Panc1 (cell line): ENCODE results near the gene NTSR2. TPM values are rescaled to one million over a fixed set of nuclear protein-coding genes. Genes with fewer than 3 reads are reported as not detected.

Source experiments
- ATAC-seq: fragments of 200-7000 bp; cut with Tn5 transposase; 2 replicates; pipeline ENCODE4 v1.9.1; 2020; ENCODE audit warnings: mild to moderate bottlenecking, moderate library complexity
- BruUV-seq: library from RNA; stranded (reverse); fragments of 400-500 nt; replicated peaks from 2 replicates; lab custom pipeline; 2021; lab: Mats Ljungman, UMichigan
- CTCF ChIA-PET: fragments of 300-600 bp; sonication (Branson Sonifier 250); formaldehyde crosslinking; loops from one replicate; lab custom pipeline; 2022; ENCODE audit warnings: antibody characterized with exemption; lab: Charles Lee
- POLR2A ChIA-PET: fragments of 300-600 bp; sonication (Branson Sonifier 250); formaldehyde crosslinking; loops from one replicate; lab custom pipeline; 2022; ENCODE audit warnings: antibody characterized with exemption; lab: Charles Lee
- DNase-seq: peaks from one replicate; pipeline ENCODE4 v3.0.0-alpha.2; 2010; ENCODE audit warnings: low read depth, low spot score
- H3K27ac ChIP-seq: 2 replicates; pipeline ENCODE4 v1.5.1; 2011; ENCODE audit warnings: mild to moderate bottlenecking, low read length, inconsistent platforms
- H3K27me3 ChIP-seq: fragments of 200-500 bp; sonication (Bioruptor generic); 2 replicates; pipeline ENCODE4 v1.6.0; 2014; ENCODE audit warnings: low read length, inconsistent platforms; ENCODE audit not compliant: control insufficient read depth, insufficient read depth
- H3K36me3 ChIP-seq: fragments of 200-500 bp; sonication (Bioruptor generic); 2 replicates; pipeline ENCODE4 v1.5.1; 2014; ENCODE audit warnings: inconsistent platforms, mild to moderate bottlenecking, low read length, moderate library complexity; ENCODE audit not compliant: control insufficient read depth, insufficient read depth
- H3K4me1 ChIP-seq: 2 replicates; pipeline ENCODE4 v1.5.1; 2011; ENCODE audit warnings: inconsistent platforms, mild to moderate bottlenecking, low read length, moderate library complexity; ENCODE audit not compliant: control insufficient read depth, insufficient read depth
- H3K4me3 ChIP-seq, 2 experiments: 2 replicates each; pipeline ENCODE4 v1.5.1; 2011 to 2012; ENCODE audit warnings: low read depth in 2 of 2, low read length in 2 of 2, mild to moderate bottlenecking in 2 of 2, inconsistent platforms in 1 of 2, moderate library complexity in 1 of 2
- H3K9me3 ChIP-seq: fragments of 200-500 bp; sonication (Bioruptor generic); 2 replicates; pipeline ENCODE4 v1.5.1; 2014; ENCODE audit warnings: low read depth, mild to moderate bottlenecking, inconsistent platforms, low read length, moderate library complexity; ENCODE audit not compliant: control insufficient read depth, insufficient read depth
- POLR2AphosphoS5 ChIP-seq: IDR thresholded peaks from 2 replicates; pipeline ENCODE4 v1.6.1; 2012; ENCODE audit warnings: mild to moderate bottlenecking, low read depth, low read length, moderate library complexity
- SIN3A ChIP-seq: IDR thresholded peaks from 2 replicates; pipeline ENCODE4 v1.6.1; 2012; ENCODE audit warnings: low read depth, mild to moderate bottlenecking, low read length, moderate library complexity, borderline replicate concordance; ENCODE audit not compliant: insufficient read depth
- TCF7L2 ChIP-seq: IDR thresholded peaks from 2 replicates; pipeline ENCODE4 v1.6.1; 2011; ENCODE audit warnings: mild to moderate bottlenecking, low read depth, low read length, inconsistent platforms
- in situ Hi-C: cut with HindIII; loops from 2 replicates; pipeline ENCODE4 v1.10.0; 2016; ENCODE audit warnings: low sequenced_read_pairs, low pct_unique_long_range_greater_than_20kb
- intact Hi-C: fragments of 100-400 bp; cut with micrococcal nuclease; formaldehyde crosslinking; loops from one replicate; pipeline ENCODE4 v1.10.0; 2022; ENCODE audit not compliant: unreplicated experiment
- total RNA-seq: library from RNA; stranded (reverse); gene quantifications from one replicate; pipeline ENCODE4 v1.2.1, GENCODE V29; 2021; ENCODE audit not compliant: unreplicated experiment
- TF ChIP-seq, protein P1 (sequence below): fragments of 450-650 bp; IDR thresholded peaks from 2 replicates; pipeline ENCODE4 v1.5.1; 2017; ENCODE audit warnings: mild to moderate bottlenecking
- TF ChIP-seq, protein P2 (sequence below), 2 experiments: IDR thresholded peaks; 2 replicates each; pipeline ENCODE4 v1.6.1; 2011 to 2012; ENCODE audit warnings: low read depth in 2 of 2, control low read depth in 1 of 2, low read length in 1 of 2, mild to moderate bottlenecking in 1 of 2, moderate library complexity in 1 of 2; ENCODE audit not compliant: insufficient read depth in 1 of 2

NTSR2 gene
- total RNA-seq, 1 experiment from 2014 or later: 0.15 TPM

DNA sequence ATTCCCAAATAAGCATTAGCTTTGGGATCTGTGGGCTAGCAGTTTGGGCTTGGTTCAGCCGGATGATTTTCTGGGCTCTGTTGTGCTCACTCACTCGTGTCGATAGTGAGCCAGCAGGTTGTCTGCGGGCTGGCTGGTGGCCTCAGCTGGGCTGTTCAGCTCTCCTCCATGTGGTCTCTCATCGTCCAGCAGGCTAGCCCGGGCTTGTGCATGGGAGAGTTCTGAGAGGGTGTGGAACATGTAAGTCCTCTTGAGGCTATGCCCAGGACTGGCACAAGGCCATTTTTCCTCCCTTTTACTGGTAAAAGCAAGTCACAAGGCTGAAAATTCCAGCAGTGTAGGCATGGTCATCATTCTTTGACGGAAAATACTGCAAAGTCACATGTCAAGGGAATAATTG is 38.5 kb downstream of the NTSR2 start:
- BruUV-seq: no TSS peak
- ChIA-PET POLR2A (no interaction called here), CTCF (no interaction called here)
- TF ChIP-seq, protein P1, sequence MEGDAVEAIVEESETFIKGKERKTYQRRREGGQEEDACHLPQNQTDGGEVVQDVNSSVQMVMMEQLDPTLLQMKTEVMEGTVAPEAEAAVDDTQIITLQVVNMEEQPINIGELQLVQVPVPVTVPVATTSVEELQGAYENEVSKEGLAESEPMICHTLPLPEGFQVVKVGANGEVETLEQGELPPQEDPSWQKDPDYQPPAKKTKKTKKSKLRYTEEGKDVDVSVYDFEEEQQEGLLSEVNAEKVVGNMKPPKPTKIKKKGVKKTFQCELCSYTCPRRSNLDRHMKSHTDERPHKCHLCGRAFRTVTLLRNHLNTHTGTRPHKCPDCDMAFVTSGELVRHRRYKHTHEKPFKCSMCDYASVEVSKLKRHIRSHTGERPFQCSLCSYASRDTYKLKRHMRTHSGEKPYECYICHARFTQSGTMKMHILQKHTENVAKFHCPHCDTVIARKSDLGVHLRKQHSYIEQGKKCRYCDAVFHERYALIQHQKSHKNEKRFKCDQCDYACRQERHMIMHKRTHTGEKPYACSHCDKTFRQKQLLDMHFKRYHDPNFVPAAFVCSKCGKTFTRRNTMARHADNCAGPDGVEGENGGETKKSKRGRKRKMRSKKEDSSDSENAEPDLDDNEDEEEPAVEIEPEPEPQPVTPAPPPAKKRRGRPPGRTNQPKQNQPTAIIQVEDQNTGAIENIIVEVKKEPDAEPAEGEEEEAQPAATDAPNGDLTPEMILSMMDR: no peak
- no peak for TF ChIP-seq POLR2AphosphoS5
- TF ChIP-seq, protein P2, sequence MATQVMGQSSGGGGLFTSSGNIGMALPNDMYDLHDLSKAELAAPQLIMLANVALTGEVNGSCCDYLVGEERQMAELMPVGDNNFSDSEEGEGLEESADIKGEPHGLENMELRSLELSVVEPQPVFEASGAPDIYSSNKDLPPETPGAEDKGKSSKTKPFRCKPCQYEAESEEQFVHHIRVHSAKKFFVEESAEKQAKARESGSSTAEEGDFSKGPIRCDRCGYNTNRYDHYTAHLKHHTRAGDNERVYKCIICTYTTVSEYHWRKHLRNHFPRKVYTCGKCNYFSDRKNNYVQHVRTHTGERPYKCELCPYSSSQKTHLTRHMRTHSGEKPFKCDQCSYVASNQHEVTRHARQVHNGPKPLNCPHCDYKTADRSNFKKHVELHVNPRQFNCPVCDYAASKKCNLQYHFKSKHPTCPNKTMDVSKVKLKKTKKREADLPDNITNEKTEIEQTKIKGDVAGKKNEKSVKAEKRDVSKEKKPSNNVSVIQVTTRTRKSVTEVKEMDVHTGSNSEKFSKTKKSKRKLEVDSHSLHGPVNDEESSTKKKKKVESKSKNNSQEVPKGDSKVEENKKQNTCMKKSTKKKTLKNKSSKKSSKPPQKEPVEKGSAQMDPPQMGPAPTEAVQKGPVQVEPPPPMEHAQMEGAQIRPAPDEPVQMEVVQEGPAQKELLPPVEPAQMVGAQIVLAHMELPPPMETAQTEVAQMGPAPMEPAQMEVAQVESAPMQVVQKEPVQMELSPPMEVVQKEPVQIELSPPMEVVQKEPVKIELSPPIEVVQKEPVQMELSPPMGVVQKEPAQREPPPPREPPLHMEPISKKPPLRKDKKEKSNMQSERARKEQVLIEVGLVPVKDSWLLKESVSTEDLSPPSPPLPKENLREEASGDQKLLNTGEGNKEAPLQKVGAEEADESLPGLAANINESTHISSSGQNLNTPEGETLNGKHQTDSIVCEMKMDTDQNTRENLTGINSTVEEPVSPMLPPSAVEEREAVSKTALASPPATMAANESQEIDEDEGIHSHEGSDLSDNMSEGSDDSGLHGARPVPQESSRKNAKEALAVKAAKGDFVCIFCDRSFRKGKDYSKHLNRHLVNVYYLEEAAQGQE (IDR thresholded peaks at IDR 0.05; ENCODE audit: insufficient read depth in 1 of 2, low read depth in 2 of 2, low read length in 1 of 2): no peak
- no peak for TF ChIP-seq TCF7L2
- TF ChIP-seq SIN3A: no peak
- Histone ChIP-seq H3K36me3 (no peaks in the 10 kb centered on the region), H3K9me3 (no peaks in the 10 kb centered on the region), H3K27me3 (no peaks in the 10 kb centered on the region), H3K4me3 (no peak overlapping the region), H3K4me1 (no peaks in the 10 kb centered on the region), H3K27ac (no peak overlapping the region)
- no peak for ATAC-seq
- intact Hi-C loops: no loop called here
- in situ Hi-C loops: no loop called here
- no peak for DNase-seq

DNA sequence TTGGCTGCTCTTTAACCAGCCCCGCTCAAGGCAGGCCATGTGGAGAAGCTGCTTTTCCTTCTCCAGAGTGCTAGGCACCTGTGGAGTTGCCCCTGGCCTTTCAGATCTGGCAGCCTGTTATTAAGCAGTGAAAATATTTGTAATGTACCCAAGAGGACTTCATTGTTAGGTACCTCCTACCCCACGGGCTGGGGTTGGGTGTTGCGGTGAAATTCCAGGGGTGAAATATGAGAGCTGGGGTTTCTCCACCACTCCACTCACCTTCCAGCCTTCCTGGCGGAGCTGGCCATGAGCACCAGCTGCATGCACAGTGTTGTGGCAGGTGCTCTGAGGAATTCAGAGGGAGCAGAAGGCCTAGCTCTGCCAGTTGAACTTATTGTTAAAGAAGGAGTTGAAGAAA is 39.1 kb downstream of the NTSR2 start:
- Histone ChIP-seq H3K4me3 (no peak overlapping the region), H3K36me3 (no peaks in the 10 kb centered on the region), H3K9me3 (no peaks in the 10 kb centered on the region), H3K4me1 (no peaks in the 10 kb centered on the region), H3K27ac (no peak overlapping the region), H3K27me3 (no peaks in the 10 kb centered on the region)
- no peak for ATAC-seq
- intact Hi-C loops (no loop called here), in situ Hi-C loops (no loop called here)
- ChIA-PET POLR2A (no interaction called here), CTCF (interaction anchor here (0.6 kb wide), 1 partner anchor 819 kb away, joined by 6 read pairs; no protein-coding TSS in a partner anchor)
- DNase-seq: no peak
- TF ChIP-seq TCF7L2 (no peak), SIN3A (no peak), POLR2AphosphoS5 (no peak)
- TF ChIP-seq, protein P1: no peak
- TF ChIP-seq, protein P2 (IDR thresholded peaks at IDR 0.05; ENCODE audit: insufficient read depth in 1 of 2, low read depth in 2 of 2, low read length in 1 of 2): no peak
- BruUV-seq: no TSS peak
